ENCODE measurements around the gene PHTF1.
"Not testable (repeated sequence)": the region's sequence is repeated elsewhere in the genome, so short reads cannot be mapped to it uniquely, and the experiment has no call there.

PHTF1 gene

GRCh38 chr1:113718621-113719020, 40.7 kb downstream of the PHTF1 start:
- not testable (repeated sequence) for DNase-seq (ENCODE audit: low spot score); H3K4me1 Mint-ChIP-seq (ENCODE audit: low read depth); H3K27me3 Mint-ChIP-seq (ENCODE audit: low read depth); H3K4me3 Mint-ChIP-seq; H3K27ac Mint-ChIP-seq
- Mint-ChIP-seq H3K9me3 (peaks cover 35% of the 10 kb centered on the region), H3K36me3 (ENCODE audit: low read depth) (peaks cover 69% of the 10 kb centered on the region)

GRCh38 chr1:113717506-113717905, 41.8 kb downstream of the PHTF1 start:
- peaks cover 63% of the 10 kb centered on the region for H3K36me3 Mint-ChIP-seq (ENCODE audit: low read depth)
- not testable (repeated sequence) for H3K4me1 Mint-ChIP-seq (ENCODE audit: low read depth); H3K4me3 Mint-ChIP-seq; H3K27ac Mint-ChIP-seq; H3K27me3 Mint-ChIP-seq (ENCODE audit: low read depth); DNase-seq (ENCODE audit: low spot score)
- peaks cover 35% of the 10 kb centered on the region for H3K9me3 Mint-ChIP-seq

GRCh38 chr1:113714606-113715269, 44.5 kb downstream of the PHTF1 start:
- Mint-ChIP-seq H3K9me3 (peaks cover 21% of the 10 kb centered on the region), H3K36me3 (ENCODE audit: low read depth) (peaks cover 52% of the 10 kb centered on the region), H3K4me3 (no peak overlapping the region), H3K27me3 (ENCODE audit: low read depth) (no peaks in the 10 kb centered on the region), H3K27ac (peak overlapping the region; percentile 17), H3K4me1 (ENCODE audit: low read depth) (peaks cover 9% of the 10 kb centered on the region)
- no peak for DNase-seq (ENCODE audit: low spot score)

GRCh38 chr1:113701429-113701828, 57.9 kb downstream of the PHTF1 start:
- H3K27ac Mint-ChIP-seq = no peak overlapping the region
- peaks cover 27% of the 10 kb centered on the region for H3K36me3 Mint-ChIP-seq (ENCODE audit: low read depth)
- H3K4me3 Mint-ChIP-seq = no peak overlapping the region
- no peaks in the 10 kb centered on the region for H3K9me3 Mint-ChIP-seq
- DNase-seq (ENCODE audit: low spot score) = no peak
- H3K27me3 Mint-ChIP-seq (ENCODE audit: low read depth) = no peaks in the 10 kb centered on the region
- H3K4me1 Mint-ChIP-seq (ENCODE audit: low read depth) = peaks cover 2% of the 10 kb centered on the region

GRCh38 chr1:113694910-113695309, 64.4 kb downstream of the PHTF1 start:
- H3K4me3 Mint-ChIP-seq = no peak overlapping the region
- H3K27me3 Mint-ChIP-seq (ENCODE audit: low read depth) = no peaks in the 10 kb centered on the region
- H3K36me3 Mint-ChIP-seq (ENCODE audit: low read depth) = peaks cover 49% of the 10 kb centered on the region
- H3K27ac Mint-ChIP-seq = no peak overlapping the region
- peaks cover 33% of the 10 kb centered on the region for H3K9me3 Mint-ChIP-seq
- H3K4me1 Mint-ChIP-seq (ENCODE audit: low read depth) = no peaks in the 10 kb centered on the region
- no peak for DNase-seq (ENCODE audit: low spot score)

GRCh38 chr1:113692824-113693431, 66.4 kb downstream of the PHTF1 start:
- no peak overlapping the region for H3K4me3 Mint-ChIP-seq
- no peaks in the 10 kb centered on the region for H3K4me1 Mint-ChIP-seq (ENCODE audit: low read depth)
- peaks cover 33% of the 10 kb centered on the region for H3K9me3 Mint-ChIP-seq
- no peaks in the 10 kb centered on the region for H3K27me3 Mint-ChIP-seq (ENCODE audit: low read depth)
- H3K27ac Mint-ChIP-seq = no peak overlapping the region
- H3K36me3 Mint-ChIP-seq (ENCODE audit: low read depth) = peaks cover 47% of the 10 kb centered on the region
- no peak for DNase-seq (ENCODE audit: low spot score)

- Mint-ChIP-seq H3K36me3 (ENCODE audit: low read depth) (peaks cover 42% of the 10 kb centered on the region), H3K9me3 (peaks cover 33% of the 10 kb centered on the region), H3K27ac (no peak overlapping the region), H3K4me3 (no peak overlapping the region), H3K4me1 (ENCODE audit: low read depth) (no peaks in the 10 kb centered on the region), H3K27me3 (ENCODE audit: low read depth) (no peaks in the 10 kb centered on the region)
- DNase-seq (ENCODE audit: low spot score) = no peak
Measured at GRCh38 chr1:113692342-113692741, 66.9 kb downstream of the PHTF1 start.

- no peak overlapping the region for H3K27ac Mint-ChIP-seq
- H3K4me1 Mint-ChIP-seq (ENCODE audit: low read depth) = no peaks in the 10 kb centered on the region
Measured at GRCh38 chr1:113691184-113691583, 68.1 kb downstream of the PHTF1 start.

GRCh38 chr1:113686891-113687618, 72.2 kb downstream of the PHTF1 start:
- peaks cover 7% of the 10 kb centered on the region for H3K4me1 Mint-ChIP-seq (ENCODE audit: low read depth)
- no peak overlapping the region for H3K4me3 Mint-ChIP-seq
- H3K36me3 Mint-ChIP-seq (ENCODE audit: low read depth) = peaks cover 18% of the 10 kb centered on the region
- H3K27ac Mint-ChIP-seq = no peak overlapping the region
- H3K27me3 Mint-ChIP-seq (ENCODE audit: low read depth) = no peaks in the 10 kb centered on the region
- no peaks in the 10 kb centered on the region for H3K9me3 Mint-ChIP-seq
- no peak for DNase-seq (ENCODE audit: low spot score)

More at GRCh38 chr1:113691184-113691583, 68.1 kb downstream of the PHTF1 start:
- Mint-ChIP-seq H3K9me3 (peaks cover 33% of the 10 kb centered on the region), H3K4me3 (no peak overlapping the region), H3K36me3 (ENCODE audit: low read depth) (peaks cover 35% of the 10 kb centered on the region), H3K27me3 (ENCODE audit: low read depth) (no peaks in the 10 kb centered on the region)
- DNase-seq (ENCODE audit: low spot score) = no peak

- no peaks in the 10 kb centered on the region for H3K27me3 Mint-ChIP-seq (ENCODE audit: low read depth)
- H3K9me3 Mint-ChIP-seq = no peaks in the 10 kb centered on the region
- no peak overlapping the region for H3K4me3 Mint-ChIP-seq
- H3K27ac Mint-ChIP-seq = no peak overlapping the region
- peaks cover 11% of the 10 kb centered on the region for H3K4me1 Mint-ChIP-seq (ENCODE audit: low read depth)
- no peak for DNase-seq (ENCODE audit: low spot score)
- peaks cover 5% of the 10 kb centered on the region for H3K36me3 Mint-ChIP-seq (ENCODE audit: low read depth)
Measured at GRCh38 chr1:113684153-113684541, 75.1 kb downstream of the PHTF1 start.

GRCh38 chr1:113683384-113684152, 75.7 kb downstream of the PHTF1 start:
- DNase-seq (ENCODE audit: low spot score) = no peak
- Mint-ChIP-seq H3K4me1 (ENCODE audit: low read depth) (peaks cover 11% of the 10 kb centered on the region), H3K9me3 (no peaks in the 10 kb centered on the region), H3K4me3 (no peak overlapping the region), H3K27me3 (ENCODE audit: low read depth) (no peaks in the 10 kb centered on the region), H3K36me3 (ENCODE audit: low read depth) (peaks cover 5% of the 10 kb centered on the region), H3K27ac (no peak overlapping the region)

- H3K27me3 Mint-ChIP-seq (ENCODE audit: low read depth) = no peaks in the 10 kb centered on the region
- H3K36me3 Mint-ChIP-seq (ENCODE audit: low read depth) = peaks cover 5% of the 10 kb centered on the region
- no peak for DNase-seq (ENCODE audit: low spot score)
- no peaks in the 10 kb centered on the region for H3K9me3 Mint-ChIP-seq
- peaks cover 11% of the 10 kb centered on the region for H3K4me1 Mint-ChIP-seq (ENCODE audit: low read depth)
- no peak overlapping the region for H3K4me3 Mint-ChIP-seq
- no peak overlapping the region for H3K27ac Mint-ChIP-seq
Measured at GRCh38 chr1:113681596-113682337, 77.5 kb downstream of the PHTF1 start.

- Mint-ChIP-seq H3K4me1 (ENCODE audit: low read depth) (peaks cover 20% of the 10 kb centered on the region), H3K27me3 (ENCODE audit: low read depth) (no peaks in the 10 kb centered on the region), H3K27ac (no peak overlapping the region), H3K4me3 (no peak overlapping the region), H3K9me3 (no peaks in the 10 kb centered on the region), H3K36me3 (ENCODE audit: low read depth) (peaks cover 3% of the 10 kb centered on the region)
- no peak for DNase-seq (ENCODE audit: low spot score)
Measured at GRCh38 chr1:113678159-113678469, 81.2 kb downstream of the PHTF1 start.
